Spleen (tissue), 7 donors: Measurements from ENCODE around the gene TNFRSF25.

ENCODE experiments used
- CTCF ChIP-seq, 11 experiments: fragments of 200-600 bp in 7 of 11; fragments of 450-650 bp in 4 of 11; sonication (generic) in 4 of 11; IDR thresholded peaks in 8 of 11; conservative IDR thresholded peaks in 3 of 11; 1 replicate in 7 of 11; 2 replicates in 4 of 11; pipeline versions ENCODE4 v1.4.0 to v1.8.0; 2016 to 2021; ENCODE audit warnings: antibody characterized with exemption in 11 of 11, inconsistent platforms in 4 of 11, mild to moderate bottlenecking in 1 of 11
- POLR2A ChIP-seq, 3 donors: fragments of 450-650 bp; IDR thresholded peaks; one replicate each; pipeline ENCODE4 v1.5.1; 2017; ENCODE audit warnings: antibody characterized with exemption in 3 of 3, mild to moderate bottlenecking in 1 of 3
- POLR2AphosphoS5 ChIP-seq, 3 donors: sonication (generic); formaldehyde crosslinking; IDR thresholded peaks; one replicate each; pipeline ENCODE4 v1.5.1; 2017; ENCODE audit warnings: antibody characterized with exemption in 3 of 3
- donor health status: DM: no; HTN: no; CAD: no; lungs with moderate emphysema.
- donor health status: DM: no; HTN: no; CAD: no.
- donor health status: DM: no; HTN: no; CAD: no.

GRCh38 chr1:6500544-6501278, 34.7 kb upstream of the TNFRSF25 start:
- TF ChIP-seq CTCF (IDR thresholded peaks at IDR 0.05 in 8 of 11, conservative IDR thresholded peaks at IDR 0.05 in 3 of 11) (no peak), POLR2A (IDR thresholded peaks at IDR 0.05) (no peak), POLR2AphosphoS5 (IDR thresholded peaks at IDR 0.05) (no peak)
